Neural crest cell (in vitro differentiated cells): ENCODE results near the gene LIAS. TPM values are rescaled to one million over a fixed set of nuclear protein-coding genes. Genes with fewer than 3 reads are reported as not detected.
A peak's percentile ranks its signal among the peaks of the same experiment; 100 is the strongest.

Experiments used
- DNase-seq: peaks from one replicate; pipeline ENCODE4 v3.0.0; 2021; ENCODE audit warnings: low read depth, mixed read lengths, low spot score
- H3K27ac Mint-ChIP-seq: one replicate; pipeline ENCODE4 v1.8.0; 2021; ENCODE audit warnings: mild to moderate bottlenecking, mixed read lengths; ENCODE audit not compliant: unreplicated experiment
- H3K27me3 Mint-ChIP-seq: 2 replicates; pipeline ENCODE4 v1.8.0; 2021; ENCODE audit warnings: low read depth, mild to moderate bottlenecking, mixed read lengths
- H3K36me3 Mint-ChIP-seq: 2 replicates; pipeline ENCODE4 v1.8.0; 2021; ENCODE audit warnings: low read depth, mild to moderate bottlenecking, mixed read lengths
- H3K4me1 Mint-ChIP-seq: 2 replicates; pipeline ENCODE4 v1.8.0; 2021; ENCODE audit warnings: mixed read lengths
- H3K4me3 Mint-ChIP-seq: one replicate; pipeline ENCODE4 v1.8.0; 2021; ENCODE audit warnings: mild to moderate bottlenecking, mixed read lengths
- H3K9me3 Mint-ChIP-seq: 2 replicates; pipeline ENCODE4 v1.8.0; 2021; ENCODE audit warnings: mixed read lengths
- CTCF ChIP-seq: fragments of 200-600 bp; sonication (generic); conservative IDR thresholded peaks from 2 replicates; pipeline ENCODE4 v1.5.0; 2021; ENCODE audit warnings: antibody characterized with exemption, mild to moderate bottlenecking
- total RNA-seq: library from RNA; stranded (reverse); gene quantifications from 2 replicates; pipeline ENCODE4 v1.2.1, GENCODE V29; 2021

The LIAS gene
- total RNA-seq, 1 donor from 2014 or later: 19.0 TPM

GRCh38 chr4:39451423-39452023 lies 7.3 kb upstream of the LIAS start:
- Mint-ChIP-seq H3K4me3 (peak overlapping the region; percentile 44), H3K9me3 (no peaks in the 10 kb centered on the region), H3K27me3 (no peaks in the 10 kb centered on the region), H3K4me1 (peaks cover 19% of the 10 kb centered on the region), H3K27ac (no peak overlapping the region), H3K36me3 (peaks cover 23% of the 10 kb centered on the region)
- no peak for DNase-seq
- TF ChIP-seq CTCF: no peak

DNA sequence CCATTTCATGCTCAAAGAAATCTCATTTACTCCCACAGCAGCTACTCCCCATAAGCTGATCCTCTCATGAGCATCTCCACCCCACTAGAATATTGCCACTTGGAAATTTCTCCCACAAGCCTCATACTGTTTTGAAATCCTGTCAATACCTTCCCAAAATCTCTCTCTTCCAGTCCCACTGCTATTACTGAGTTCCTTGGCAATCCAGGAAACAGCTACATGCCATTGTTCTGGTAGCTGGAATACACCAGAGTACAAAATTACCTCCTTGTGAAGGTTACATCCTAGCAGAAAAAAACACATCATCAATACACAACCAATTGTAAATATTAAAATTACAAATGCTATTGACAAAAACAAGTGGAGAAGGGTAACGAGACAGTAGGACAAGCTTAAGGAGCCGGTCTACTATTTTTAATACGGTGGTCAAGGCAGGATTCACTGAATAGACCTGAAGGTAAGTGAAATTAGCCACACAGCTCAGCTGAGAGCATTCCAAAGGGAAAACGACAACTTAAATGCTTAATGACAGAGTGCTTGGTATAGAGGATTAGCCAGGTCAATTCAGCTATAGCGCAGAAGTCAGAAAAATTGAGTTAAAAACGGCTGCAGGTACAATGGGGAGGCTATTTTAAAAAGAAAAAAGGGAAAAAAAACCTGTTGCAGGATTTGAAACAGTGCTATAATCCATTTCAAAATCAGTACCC lies 6.5 kb upstream of the LIAS start:
- H3K36me3 Mint-ChIP-seq: peaks cover 29% of the 10 kb centered on the region
- no peak for DNase-seq
- H3K4me3 Mint-ChIP-seq: peak overlapping the region; percentile 44
- no peaks in the 10 kb centered on the region for H3K27me3 Mint-ChIP-seq
- H3K4me1 Mint-ChIP-seq: peaks cover 27% of the 10 kb centered on the region
- no peak for TF ChIP-seq CTCF
- no peak overlapping the region for H3K27ac Mint-ChIP-seq
- no peaks in the 10 kb centered on the region for H3K9me3 Mint-ChIP-seq

GRCh38 chr4:39452860-39453587 lies 5.8 kb upstream of the LIAS start:
- H3K36me3 Mint-ChIP-seq: peaks cover 34% of the 10 kb centered on the region
- no peak overlapping the region for H3K27ac Mint-ChIP-seq
- no peaks in the 10 kb centered on the region for H3K9me3 Mint-ChIP-seq
- no peak for DNase-seq
- peaks cover 34% of the 10 kb centered on the region for H3K4me1 Mint-ChIP-seq
- no peaks in the 10 kb centered on the region for H3K27me3 Mint-ChIP-seq
- peak overlapping the region; percentile 23 for H3K4me3 Mint-ChIP-seq
- TF ChIP-seq CTCF: no peak

- TF ChIP-seq CTCF: no peak
- peaks cover 38% of the 10 kb centered on the region for H3K36me3 Mint-ChIP-seq
- no peaks in the 10 kb centered on the region for H3K27me3 Mint-ChIP-seq
- H3K27ac Mint-ChIP-seq: no peak overlapping the region
- H3K9me3 Mint-ChIP-seq: no peaks in the 10 kb centered on the region
- peaks cover 39% of the 10 kb centered on the region for H3K4me1 Mint-ChIP-seq
- H3K4me3 Mint-ChIP-seq: peak overlapping the region; percentile 20
- no peak for DNase-seq
Measured at GRCh38 chr4:39453738-39454137, 5.1 kb upstream of the LIAS start.

GRCh38 chr4:39455486-39455885 lies 3.4 kb upstream of the LIAS start:
- Mint-ChIP-seq H3K27ac (no peak overlapping the region), H3K9me3 (no peaks in the 10 kb centered on the region), H3K36me3 (peaks cover 36% of the 10 kb centered on the region), H3K4me3 (peak overlapping the region; percentile 49), H3K4me1 (peaks cover 47% of the 10 kb centered on the region), H3K27me3 (no peaks in the 10 kb centered on the region)
- TF ChIP-seq CTCF: no peak
- DNase-seq: no peak
